Measurements from ENCODE around the gene DLX5.

The DLX5 gene

GRCh38 chr7:97025130-97025499, 484 bp upstream of the DLX5 start:
- peaks cover 5% of the 10 kb centered on the region for H3K9me3 ChIP-seq (ENCODE audit: low read length)
- no peaks in the 10 kb centered on the region for H3K36me3 ChIP-seq (ENCODE audit: insufficient read depth, low read length)
- no peak overlapping the region for H3K4me3 ChIP-seq (ENCODE audit: low read depth in 1 of 2, low read length in 2 of 2)
- peaks cover 66 to 77% of the 10 kb centered on the region in 2 donors for H3K27me3 ChIP-seq (ENCODE audit: control insufficient read depth in 1 of 2, insufficient read depth in 2 of 2, low read length in 2 of 2)
- no peak overlapping the region for H3K27ac ChIP-seq (ENCODE audit: low read depth, low read length)
- H3K4me1 ChIP-seq (ENCODE audit: insufficient read depth, low read length), result peaks cover 30% of the 10 kb centered on the region
- no peak overlapping the region for H3K9ac ChIP-seq (ENCODE audit: low read length)

GRCh38 chr7:97022491-97023306, 1.9 kb downstream of the DLX5 start:
- Histone ChIP-seq H3K9me3 (ENCODE audit: low read length) (peaks cover 5% of the 10 kb centered on the region), H3K27me3 (ENCODE audit: control insufficient read depth in 1 of 2, insufficient read depth in 2 of 2, low read length in 2 of 2) (peaks cover 90% of the 10 kb centered on the region in 2 donors), H3K27ac (ENCODE audit: low read depth, low read length) (no peak overlapping the region), H3K36me3 (ENCODE audit: insufficient read depth, low read length) (no peaks in the 10 kb centered on the region), H3K4me3 (ENCODE audit: low read depth in 1 of 2, low read length in 2 of 2) (no peak overlapping the region), H3K4me1 (ENCODE audit: insufficient read depth, low read length) (peaks cover 35% of the 10 kb centered on the region), H3K9ac (ENCODE audit: low read length) (no peak overlapping the region)

DNA sequence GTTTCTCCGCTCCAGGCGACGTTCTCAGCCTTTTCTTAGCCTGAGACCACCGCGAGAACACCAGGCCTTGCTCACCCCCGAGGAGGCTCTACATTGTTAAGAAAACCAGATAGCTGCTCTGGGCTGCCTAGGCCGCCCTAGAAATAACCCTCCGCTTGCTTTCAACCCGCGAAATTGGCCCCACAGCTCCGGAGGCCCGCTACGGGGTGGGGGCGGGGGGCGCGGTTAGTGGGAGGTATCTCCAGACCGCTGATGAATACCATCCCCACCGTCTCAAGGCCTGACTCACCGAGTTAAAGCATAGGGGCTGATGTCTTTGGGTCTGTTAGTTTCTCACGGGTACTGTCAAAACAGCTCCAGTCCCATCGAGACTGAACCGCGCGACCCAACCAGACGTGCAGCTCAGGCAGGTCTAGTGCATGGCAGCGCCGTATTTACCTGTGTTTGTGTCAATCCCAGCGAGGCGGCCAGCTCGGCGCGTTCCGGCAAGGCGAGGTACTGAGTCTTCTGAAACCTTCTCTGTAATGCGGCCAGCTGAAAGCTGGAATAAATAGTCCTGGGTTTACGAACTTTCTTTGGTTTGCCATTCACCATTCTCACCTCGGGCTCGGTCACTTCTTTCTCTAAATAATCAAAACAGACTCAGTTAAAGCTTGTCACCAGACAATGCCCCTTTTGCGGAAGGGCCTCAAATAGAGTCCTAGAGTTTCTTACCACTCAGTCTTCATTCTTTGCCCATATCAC, 2.7 kb downstream of the DLX5 start:
- peaks cover 95 to 97% of the 10 kb centered on the region in 2 donors for H3K27me3 ChIP-seq (ENCODE audit: control insufficient read depth in 1 of 2, insufficient read depth in 2 of 2, low read length in 2 of 2)

GRCh38 chr7:97020996-97021746, 3.5 kb downstream of the DLX5 start:
- Histone ChIP-seq H3K9ac (ENCODE audit: low read length) (no peak overlapping the region), H3K4me1 (ENCODE audit: insufficient read depth, low read length) (peaks cover 20% of the 10 kb centered on the region), H3K36me3 (ENCODE audit: insufficient read depth, low read length) (no peaks in the 10 kb centered on the region), H3K4me3 (ENCODE audit: low read depth in 1 of 2, low read length in 2 of 2) (no peak overlapping the region), H3K9me3 (ENCODE audit: low read length) (peaks cover 5% of the 10 kb centered on the region), H3K27ac (ENCODE audit: low read depth, low read length) (no peak overlapping the region), H3K27me3 (ENCODE audit: control insufficient read depth in 1 of 2, insufficient read depth in 2 of 2, low read length in 2 of 2) (peaks cover 91 to 99% of the 10 kb centered on the region in 2 donors)

More for the DNA sequence above, 2.7 kb downstream of the DLX5 start:
- Histone ChIP-seq H3K36me3 (ENCODE audit: insufficient read depth, low read length) (no peaks in the 10 kb centered on the region), H3K9ac (ENCODE audit: low read length) (no peak overlapping the region), H3K9me3 (ENCODE audit: low read length) (peaks cover 5% of the 10 kb centered on the region), H3K4me3 (ENCODE audit: low read depth in 1 of 2, low read length in 2 of 2) (no peak overlapping the region), H3K4me1 (ENCODE audit: insufficient read depth, low read length) (peaks cover 28% of the 10 kb centered on the region), H3K27ac (ENCODE audit: low read depth, low read length) (no peak overlapping the region)

- Histone ChIP-seq H3K36me3 (ENCODE audit: insufficient read depth, low read length) (no peaks in the 10 kb centered on the region), H3K9me3 (ENCODE audit: low read length) (peaks cover 5% of the 10 kb centered on the region), H3K4me3 (ENCODE audit: low read depth in 1 of 2, low read length in 2 of 2) (no peak overlapping the region), H3K27me3 (ENCODE audit: control insufficient read depth in 1 of 2, insufficient read depth in 2 of 2, low read length in 2 of 2) (peaks cover 91 to 100% of the 10 kb centered on the region in 2 donors), H3K27ac (ENCODE audit: low read depth, low read length) (no peak overlapping the region), H3K9ac (ENCODE audit: low read length) (no peak overlapping the region), H3K4me1 (ENCODE audit: insufficient read depth, low read length) (peaks cover 17% of the 10 kb centered on the region)
Observed at GRCh38 chr7:97020601-97020995, 4.0 kb downstream of the DLX5 start.

DNA sequence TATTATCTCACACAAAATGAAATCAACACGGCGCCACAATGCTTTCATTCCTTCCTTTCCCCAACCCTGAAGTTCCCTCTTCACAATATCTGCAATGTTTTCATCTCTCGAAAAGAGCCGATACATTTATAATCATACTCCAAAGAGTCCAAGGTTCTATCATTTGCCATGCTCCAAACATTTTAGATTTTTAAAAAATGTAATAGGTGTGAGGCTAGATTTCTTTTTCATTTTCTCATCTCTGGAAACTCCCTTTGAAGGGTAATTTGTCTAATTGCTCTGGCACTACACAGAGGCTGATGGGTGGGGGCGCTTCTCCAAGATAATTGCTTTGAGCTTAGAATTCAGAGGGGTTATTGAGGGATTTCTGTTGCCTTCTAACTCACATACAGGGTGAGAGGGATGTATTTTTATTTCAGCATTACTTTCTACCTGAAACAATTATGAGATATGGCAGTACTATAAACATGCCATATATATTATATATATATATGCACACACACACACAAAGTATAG, 4.9 kb downstream of the DLX5 start:
- Histone ChIP-seq H3K27ac (ENCODE audit: low read depth, low read length) (no peak overlapping the region), H3K27me3 (ENCODE audit: control insufficient read depth in 1 of 2, insufficient read depth in 2 of 2, low read length in 2 of 2) (peaks cover 91 to 100% of the 10 kb centered on the region in 2 donors), H3K4me3 (ENCODE audit: low read depth in 1 of 2, low read length in 2 of 2) (no peak overlapping the region), H3K36me3 (ENCODE audit: insufficient read depth, low read length) (no peaks in the 10 kb centered on the region), H3K4me1 (ENCODE audit: insufficient read depth, low read length) (peaks cover 16% of the 10 kb centered on the region), H3K9me3 (ENCODE audit: low read length) (peaks cover 5% of the 10 kb centered on the region), H3K9ac (ENCODE audit: low read length) (no peak overlapping the region)

DNA sequence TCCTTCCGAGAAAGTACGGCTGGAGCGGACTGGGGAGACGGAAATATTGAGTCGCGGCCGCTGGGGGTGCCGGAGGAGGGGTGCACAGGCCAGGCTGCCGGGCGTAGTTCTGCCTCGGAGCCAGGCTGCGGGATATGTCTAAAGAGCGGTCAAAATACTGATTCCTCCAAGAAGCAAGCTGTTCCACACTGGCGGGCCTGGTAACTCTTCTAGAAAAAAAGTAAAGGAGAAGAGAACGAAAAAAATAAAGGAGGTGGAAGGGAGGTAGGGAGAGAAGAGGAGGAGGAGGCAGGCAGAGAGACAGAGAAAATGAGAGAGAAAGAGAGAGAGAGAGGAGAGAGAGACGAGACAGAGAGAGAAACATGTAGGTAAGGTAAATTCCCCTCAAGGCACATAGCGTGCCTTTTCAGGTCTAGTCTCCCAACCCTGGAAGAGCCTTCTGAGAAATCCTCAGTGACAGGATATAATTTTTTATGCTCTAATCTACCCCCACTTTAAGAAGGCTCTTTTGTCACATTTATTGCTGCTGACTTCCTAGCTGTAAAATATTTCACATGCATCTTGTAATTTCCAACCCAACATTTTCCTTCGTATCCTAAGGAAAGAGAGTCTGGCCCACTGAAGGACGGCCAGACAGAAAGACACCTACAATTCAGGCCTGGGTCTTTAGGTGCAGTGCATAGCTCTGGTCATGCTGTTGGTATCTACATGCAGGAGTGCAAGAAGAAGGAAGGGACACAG, 5.7 kb downstream of the DLX5 start:
- Histone ChIP-seq H3K4me3 (ENCODE audit: low read depth in 1 of 2, low read length in 2 of 2) (no peak overlapping the region), H3K4me1 (ENCODE audit: insufficient read depth, low read length) (peaks cover 8% of the 10 kb centered on the region), H3K27me3 (ENCODE audit: control insufficient read depth in 1 of 2, insufficient read depth in 2 of 2, low read length in 2 of 2) (peaks cover 91 to 100% of the 10 kb centered on the region in 2 donors), H3K9me3 (ENCODE audit: low read length) (peaks cover 5% of the 10 kb centered on the region), H3K27ac (ENCODE audit: low read depth, low read length) (no peak overlapping the region), H3K9ac (ENCODE audit: low read length) (no peak overlapping the region), H3K36me3 (ENCODE audit: insufficient read depth, low read length) (no peaks in the 10 kb centered on the region)

DNA sequence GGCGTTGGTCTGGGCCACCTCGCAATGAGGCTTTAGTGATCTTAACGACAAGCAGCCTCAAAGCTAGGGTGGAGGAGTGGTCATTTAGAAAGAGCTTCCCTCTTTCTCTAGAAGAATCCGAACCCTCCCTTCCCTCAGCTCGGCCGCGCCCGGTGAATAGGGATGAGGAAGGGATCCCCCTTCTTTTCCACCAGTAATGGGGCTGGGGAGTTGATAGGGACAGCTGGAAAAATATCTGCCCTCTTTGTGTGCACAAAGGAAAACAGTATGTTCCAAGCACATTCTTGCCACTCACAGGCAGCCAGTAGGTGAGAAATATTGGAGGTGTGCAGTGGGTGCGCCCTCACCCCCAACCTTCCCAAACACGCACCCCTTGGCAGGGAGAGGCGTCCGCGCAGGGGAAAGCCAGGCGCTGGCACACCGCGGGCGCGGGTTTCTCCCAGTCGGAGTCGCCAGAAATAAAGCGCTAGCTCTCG, 6.5 kb downstream of the DLX5 start:
- peaks cover 90 to 100% of the 10 kb centered on the region in 2 donors for H3K27me3 ChIP-seq (ENCODE audit: control insufficient read depth in 1 of 2, insufficient read depth in 2 of 2, low read length in 2 of 2)

GRCh38 chr7:97017192-97018125, 7.2 kb downstream of the DLX5 start:
- peaks cover 6% of the 10 kb centered on the region for H3K4me1 ChIP-seq (ENCODE audit: insufficient read depth, low read length)
- no peaks in the 10 kb centered on the region for H3K36me3 ChIP-seq (ENCODE audit: insufficient read depth, low read length)
- no peak overlapping the region for H3K4me3 ChIP-seq (ENCODE audit: low read depth in 1 of 2, low read length in 2 of 2)
- H3K27me3 ChIP-seq (ENCODE audit: control insufficient read depth in 1 of 2, insufficient read depth in 2 of 2, low read length in 2 of 2), result peaks cover 89 to 100% of the 10 kb centered on the region in 2 donors
- H3K9me3 ChIP-seq (ENCODE audit: low read length), result peaks cover 3% of the 10 kb centered on the region
- no peak overlapping the region for H3K9ac ChIP-seq (ENCODE audit: low read length)
- H3K27ac ChIP-seq (ENCODE audit: low read depth, low read length), result no peak overlapping the region

More for the DNA sequence above, 6.5 kb downstream of the DLX5 start:
- peaks cover 6% of the 10 kb centered on the region for H3K4me1 ChIP-seq (ENCODE audit: insufficient read depth, low read length)
- no peaks in the 10 kb centered on the region for H3K36me3 ChIP-seq (ENCODE audit: insufficient read depth, low read length)
- no peak overlapping the region for H3K27ac ChIP-seq (ENCODE audit: low read depth, low read length)
- peaks cover 5% of the 10 kb centered on the region for H3K9me3 ChIP-seq (ENCODE audit: low read length)
- no peak overlapping the region for H3K9ac ChIP-seq (ENCODE audit: low read length)
- H3K4me3 ChIP-seq (ENCODE audit: low read depth in 1 of 2, low read length in 2 of 2), result no peak overlapping the region
